Stimulated activated naive CD4-positive, alpha-beta T cell treated with Interleukin-2 at 50 U/mL for 16 hours (primary cell): ENCODE results near the gene NECAB3.

Experiments
- DNase-seq: peaks from one replicate; lab custom pipeline; 2025; lab: John Stamatoyannopoulos, UW

NECAB3 gene

DNA sequence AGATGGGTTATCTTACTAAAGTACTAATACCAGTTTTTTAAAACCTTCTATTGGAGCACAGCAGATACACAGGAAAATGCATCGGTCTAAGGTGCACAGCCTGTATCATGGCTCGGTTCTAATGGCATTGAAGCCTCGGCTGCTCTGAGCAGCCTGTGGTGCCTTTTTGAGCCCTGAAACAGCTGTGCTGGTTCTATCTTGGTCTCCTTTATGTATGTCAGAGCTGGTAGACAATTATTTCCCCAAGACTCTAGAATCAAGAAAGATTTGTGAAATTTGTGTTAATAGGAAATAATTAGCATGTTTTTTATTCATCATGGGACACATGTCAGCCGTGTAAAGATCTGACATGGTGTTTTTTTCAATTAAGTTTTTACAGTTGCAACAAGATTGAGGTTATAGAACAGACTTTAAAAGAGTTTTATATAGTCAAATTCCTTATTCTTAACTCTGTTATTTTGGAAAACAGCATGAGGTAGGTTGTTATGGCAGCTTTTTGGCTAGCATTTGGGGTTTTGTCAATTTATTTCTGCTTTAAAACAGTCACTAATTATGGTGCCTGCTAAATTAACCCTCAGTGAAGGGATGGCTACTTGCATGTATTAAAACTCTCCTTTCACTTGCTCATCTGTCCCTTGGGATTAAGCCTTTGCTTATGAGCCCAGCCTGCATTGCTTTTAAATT lies 52.4 kb downstream of the NECAB3 start:
- no peak for DNase-seq

DNA sequence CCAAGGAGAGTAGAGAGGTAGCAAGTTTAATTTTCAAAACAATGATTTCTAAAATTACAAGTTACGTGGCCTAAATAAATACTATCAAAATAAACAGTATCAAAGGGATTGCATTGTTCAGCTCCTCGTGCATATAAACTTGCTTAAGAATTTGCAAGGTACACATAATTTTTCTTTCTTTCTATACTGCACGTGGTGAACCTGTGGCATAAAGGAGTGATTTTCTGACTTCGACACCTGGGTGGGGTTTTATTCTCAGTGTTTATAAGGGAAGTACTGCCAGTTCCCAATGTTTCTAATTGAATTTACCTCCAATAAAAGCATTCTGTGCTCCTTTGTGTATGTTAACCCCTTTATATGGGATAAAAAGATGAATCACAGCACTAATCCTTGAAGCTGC lies 62.2 kb downstream of the NECAB3 start:
- DNase-seq = no peak

DNA sequence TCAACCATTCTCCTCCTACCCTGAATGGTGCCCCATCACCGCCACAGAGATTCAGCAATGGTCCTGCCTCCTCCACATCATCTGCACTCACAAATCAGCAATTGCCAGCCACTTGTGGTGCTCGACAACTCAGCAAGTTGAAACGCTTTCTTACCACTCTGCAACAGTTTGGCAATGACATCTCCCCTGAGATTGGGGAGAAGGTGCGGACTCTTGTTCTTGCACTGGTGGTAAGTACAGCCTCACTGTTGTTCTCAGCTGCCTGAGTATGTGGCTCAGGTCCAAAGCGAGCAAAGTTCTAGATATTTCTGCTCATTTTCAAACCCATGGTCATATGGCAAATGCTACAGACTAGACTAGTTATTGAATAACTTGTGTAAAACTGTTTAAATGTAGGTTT lies 63.1 kb downstream of the NECAB3 start:
- DNase-seq = no peak

DNA sequence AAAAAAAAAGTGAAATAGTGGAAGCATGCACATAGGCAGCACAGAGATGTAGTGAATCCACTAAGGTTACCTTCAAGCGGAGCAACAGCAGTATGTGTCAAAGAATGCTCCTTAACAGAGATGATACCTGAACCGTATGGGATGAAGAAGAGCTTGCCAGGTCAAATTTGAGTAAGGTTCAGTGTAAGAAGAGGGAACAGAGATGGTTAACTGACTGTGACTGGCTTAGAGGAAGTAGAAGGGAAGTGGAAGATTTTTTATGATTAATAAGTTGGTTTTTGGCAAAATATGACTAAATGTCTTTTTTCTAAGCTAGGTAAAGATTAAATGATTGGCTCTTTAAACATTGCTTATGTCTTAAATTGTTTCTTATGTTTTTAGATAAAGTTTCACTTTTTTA lies 64.7 kb downstream of the NECAB3 start:
- DNase-seq = no peak
